WERI-Rb-1 (cell line): ENCODE measurements around the gene URB2.

Source experiments
- DNase-seq: peaks from one replicate; pipeline ENCODE4 v3.0.0-alpha.2; 2020
- H3K27ac ChIP-seq: fragments of 250-450 bp; sonication (Bioruptor Pico); 2 replicates; pipeline ENCODE4 v1.5.1; 2020; ENCODE audit warnings: mild to moderate bottlenecking, moderate library complexity
- H3K27me3 ChIP-seq: fragments of 250-450 bp; sonication (Bioruptor Pico); 2 replicates; pipeline ENCODE4 v1.5.1; 2021; ENCODE audit warnings: mild to moderate bottlenecking, low read depth, moderate library complexity; ENCODE audit not compliant: insufficient read depth, severe bottlenecking
- H3K36me3 ChIP-seq: fragments of 250-450 bp; sonication (Bioruptor Pico); 2 replicates; pipeline ENCODE4 v1.5.1; 2020; ENCODE audit warnings: mild to moderate bottlenecking, moderate library complexity
- H3K4me3 ChIP-seq: 2 replicates; pipeline ENCODE4 v1.5.1; 2011; ENCODE audit warnings: low read depth, mild to moderate bottlenecking, control low read depth, low read length
- H3K9me3 ChIP-seq: fragments of 250-450 bp; sonication (Bioruptor Pico); 2 replicates; pipeline ENCODE4 v1.5.1; 2021; ENCODE audit warnings: mild to moderate bottlenecking, moderate library complexity; ENCODE audit not compliant: severe bottlenecking
- TF ChIP-seq, protein P1 (sequence below): IDR thresholded peaks from 2 replicates; pipeline ENCODE4 v1.5.1; 2011; ENCODE audit warnings: low read depth, mild to moderate bottlenecking, control low read depth, inconsistent platforms, low read length

Gene URB2

GRCh38 chr1:229625915-229626831 is at the start of gene URB2, which contains the start of gene TAF5L:
Gene URB2 (plus strand): TSS chr1:229626247. CDS start chr1:229627634, 1,387 bp downstream.
Gene TAF5L (minus strand): TSS chr1:229626122. CDS start chr1:229614482, 11,640 bp downstream.
- Histone ChIP-seq H3K36me3 (no peaks in the 10 kb centered on the region), H3K27ac (peak within 1 kb of the TSS; percentile 71), H3K9me3 (no peaks in the 10 kb centered on the region), H3K27me3 (no peaks in the 10 kb centered on the region), H3K4me3 (peak within 1 kb of the TSS; percentile 85)
- TF ChIP-seq, protein P1, sequence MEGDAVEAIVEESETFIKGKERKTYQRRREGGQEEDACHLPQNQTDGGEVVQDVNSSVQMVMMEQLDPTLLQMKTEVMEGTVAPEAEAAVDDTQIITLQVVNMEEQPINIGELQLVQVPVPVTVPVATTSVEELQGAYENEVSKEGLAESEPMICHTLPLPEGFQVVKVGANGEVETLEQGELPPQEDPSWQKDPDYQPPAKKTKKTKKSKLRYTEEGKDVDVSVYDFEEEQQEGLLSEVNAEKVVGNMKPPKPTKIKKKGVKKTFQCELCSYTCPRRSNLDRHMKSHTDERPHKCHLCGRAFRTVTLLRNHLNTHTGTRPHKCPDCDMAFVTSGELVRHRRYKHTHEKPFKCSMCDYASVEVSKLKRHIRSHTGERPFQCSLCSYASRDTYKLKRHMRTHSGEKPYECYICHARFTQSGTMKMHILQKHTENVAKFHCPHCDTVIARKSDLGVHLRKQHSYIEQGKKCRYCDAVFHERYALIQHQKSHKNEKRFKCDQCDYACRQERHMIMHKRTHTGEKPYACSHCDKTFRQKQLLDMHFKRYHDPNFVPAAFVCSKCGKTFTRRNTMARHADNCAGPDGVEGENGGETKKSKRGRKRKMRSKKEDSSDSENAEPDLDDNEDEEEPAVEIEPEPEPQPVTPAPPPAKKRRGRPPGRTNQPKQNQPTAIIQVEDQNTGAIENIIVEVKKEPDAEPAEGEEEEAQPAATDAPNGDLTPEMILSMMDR, result no peak
- peak; percentile 76 for DNase-seq

DNA sequence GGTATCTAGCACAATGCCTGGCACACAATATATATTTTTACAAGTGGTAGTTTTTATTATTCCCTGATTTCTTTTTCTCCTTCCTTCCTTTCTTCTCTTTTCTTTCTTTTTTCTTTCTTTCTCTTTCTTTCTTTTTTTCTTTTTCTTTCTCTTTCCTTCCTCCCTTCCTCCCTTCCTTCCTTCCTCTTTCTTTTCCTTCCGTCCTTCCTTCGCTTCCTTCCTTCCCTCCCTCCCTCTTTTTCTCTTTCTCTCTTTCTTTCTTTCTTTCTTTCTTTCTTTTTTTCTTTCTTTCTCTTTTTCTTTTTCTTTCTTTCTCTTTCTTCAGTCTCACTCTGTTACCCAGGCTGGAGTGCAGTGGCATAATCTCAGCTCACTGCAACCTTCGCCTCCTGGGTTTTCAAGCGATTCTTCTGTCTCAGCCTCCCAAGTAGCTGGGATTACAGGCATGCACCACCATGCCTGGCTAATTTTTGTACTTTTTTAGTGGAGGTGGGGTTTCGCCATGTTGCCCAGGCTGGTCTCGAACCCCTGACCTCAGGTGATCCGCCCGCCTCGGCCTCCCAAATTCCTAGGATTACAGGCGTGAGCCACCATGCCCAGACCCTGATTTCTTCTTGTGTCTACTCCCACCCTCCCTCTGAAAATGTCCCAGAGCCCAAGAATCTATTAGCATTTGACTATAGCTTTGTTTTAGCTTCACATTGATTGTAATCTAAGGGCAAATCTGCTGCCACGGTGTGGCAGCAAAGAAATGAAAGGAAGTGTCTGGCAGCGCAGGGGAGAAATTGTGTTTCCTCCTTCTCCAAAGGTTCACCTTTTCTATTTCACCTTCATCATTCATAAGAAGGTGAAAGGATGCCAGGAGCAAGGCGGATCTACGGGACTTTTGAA is 47.6 kb upstream of the URB2 start:
- TF ChIP-seq, protein P1, result no peak
- no peaks in the 10 kb centered on the region for H3K36me3 ChIP-seq
- no peak for DNase-seq
- no peaks in the 10 kb centered on the region for H3K27me3 ChIP-seq
- no peak overlapping the region for H3K4me3 ChIP-seq
- H3K9me3 ChIP-seq, result no peaks in the 10 kb centered on the region
- no peak overlapping the region for H3K27ac ChIP-seq

- Histone ChIP-seq H3K4me3 (no peak overlapping the region), H3K9me3 (no peaks in the 10 kb centered on the region), H3K36me3 (no peaks in the 10 kb centered on the region), H3K27me3 (no peaks in the 10 kb centered on the region), H3K27ac (no peak overlapping the region)
- TF ChIP-seq, protein P1, result no peak
- no peak for DNase-seq
These were observed 46.9 kb upstream of the URB2 start for GRCh38 chr1:229579059-229579673.

DNA sequence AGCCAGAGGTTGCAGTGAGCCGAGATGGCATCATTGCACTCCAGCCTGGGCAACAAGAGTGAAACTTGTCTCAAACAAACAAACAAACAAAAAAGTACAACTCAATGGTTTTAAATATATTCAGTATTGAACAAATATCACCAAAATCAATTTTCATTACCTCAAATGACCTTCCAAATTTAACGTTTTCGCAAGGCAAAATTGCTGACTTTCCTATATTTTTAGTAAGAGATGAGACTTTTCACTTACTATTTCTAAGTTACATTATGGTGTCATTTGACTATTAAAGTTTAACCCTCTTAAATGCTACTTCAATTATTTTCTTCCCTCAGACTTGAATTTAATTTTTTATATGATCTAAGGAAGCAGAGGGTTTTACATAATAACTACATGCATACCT is 44.6 kb upstream of the URB2 start:
- TF ChIP-seq, protein P1, result no peak
- Histone ChIP-seq H3K27ac (no peak overlapping the region), H3K4me3 (no peak overlapping the region), H3K27me3 (no peaks in the 10 kb centered on the region), H3K9me3 (no peaks in the 10 kb centered on the region), H3K36me3 (no peaks in the 10 kb centered on the region)
- DNase-seq, result no peak

DNA sequence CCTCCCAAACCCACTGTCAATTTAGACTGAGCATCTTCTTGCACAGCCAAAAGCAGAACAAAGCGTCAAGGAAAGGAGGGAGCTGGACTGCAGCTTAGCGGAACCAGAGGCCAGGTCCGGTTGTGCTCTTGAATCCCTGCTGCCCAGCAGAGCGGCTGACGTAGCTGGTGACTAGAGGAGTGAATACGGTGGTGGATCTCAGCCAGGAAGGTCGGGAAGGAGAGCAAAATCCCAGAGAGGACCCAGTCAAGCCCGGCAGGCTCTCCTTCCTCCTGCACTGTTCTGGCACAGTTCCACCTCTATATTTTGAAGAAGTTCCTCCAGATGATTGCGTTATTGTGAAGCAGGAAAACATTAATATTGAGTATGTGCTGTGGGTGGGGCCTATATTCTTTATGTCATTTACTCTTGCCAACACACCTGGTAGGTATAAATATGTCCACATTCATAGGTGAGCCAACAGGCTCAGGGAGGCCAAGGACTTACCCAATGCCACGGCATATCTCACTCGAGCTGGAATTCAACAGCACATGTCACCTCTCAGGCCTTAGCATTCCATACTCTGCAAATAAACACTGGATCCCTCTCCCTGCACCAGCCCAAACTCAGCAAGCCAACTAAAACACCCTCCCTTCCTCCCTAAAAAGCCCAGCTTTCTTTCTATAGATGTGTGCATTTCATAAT is 43.9 kb upstream of the URB2 start:
- no peak for DNase-seq
- Histone ChIP-seq H3K27me3 (no peaks in the 10 kb centered on the region), H3K27ac (no peak overlapping the region), H3K9me3 (no peaks in the 10 kb centered on the region), H3K36me3 (no peaks in the 10 kb centered on the region), H3K4me3 (no peak overlapping the region)
- TF ChIP-seq, protein P1, result no peak
